Measurements from ENCODE around the gene CFAP74. TPM values are rescaled to one million over a fixed set of nuclear protein-coding genes. Genes with fewer than 3 reads are reported as not detected.

CFAP74 gene
- total and polyA plus RNA-seq, 2 of the 13 experiments (the other 11 are each of a cell fraction or from before 2014, with no cell fraction given) = 0.27 to 0.62 TPM

DNA sequence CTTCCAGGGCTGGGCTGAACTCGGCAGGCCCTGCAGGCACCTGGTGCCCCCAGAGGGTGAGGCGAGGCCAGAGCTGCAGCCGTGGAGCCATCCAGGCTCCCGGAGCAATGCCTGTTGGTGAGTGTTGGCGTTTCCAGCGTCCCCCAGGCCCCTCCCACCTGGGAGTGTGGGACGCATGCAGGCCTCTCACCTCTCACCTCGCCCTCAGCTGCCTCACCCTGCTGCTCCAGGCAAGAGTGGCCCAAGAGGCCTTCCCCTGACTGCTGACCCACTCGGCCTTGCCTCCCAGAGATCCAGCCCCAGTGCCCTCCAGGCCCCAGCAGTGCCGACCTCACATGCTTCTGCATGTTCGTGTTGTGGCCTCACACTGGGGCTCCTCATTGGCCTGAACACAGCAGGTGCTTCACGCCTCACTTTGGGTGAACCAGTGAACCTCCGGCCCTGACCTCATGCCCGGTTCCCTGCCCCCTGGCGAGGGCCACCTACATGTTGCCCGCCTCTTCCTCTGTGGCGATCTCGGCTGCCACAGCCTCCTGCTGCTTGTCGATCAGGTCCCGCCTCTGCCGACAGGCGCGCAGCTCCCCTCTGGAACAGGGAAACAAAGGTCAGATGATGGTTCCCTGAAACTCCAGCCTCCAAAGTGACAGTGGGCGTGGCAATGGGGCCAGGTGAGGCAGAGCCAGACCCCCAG, 17.0 kb downstream of the CFAP74 start (continued):
- TF ChIP-seq PBX2 (CRISPR knock-in tag; IDR thresholded peaks at IDR 0.05) (no peak), NFAT5 (CRISPR knock-in tag; IDR thresholded peaks at IDR 0.05) (no peak), ZNF878 (CRISPR knock-in tag; IDR thresholded peaks at IDR 0.05) (no peak), MED1 (CRISPR knock-in tag; IDR thresholded peaks at IDR 0.05) (no peak), RAD51 (IDR thresholded peaks at IDR 0.05; ENCODE audit: borderline replicate concordance) (no peak), MEIS1 (CRISPR knock-in tag; IDR thresholded peaks at IDR 0.05; ENCODE audit: borderline replicate concordance) (no peak), JUNB (CRISPR knock-in tag; IDR thresholded peaks at IDR 0.05; ENCODE audit: borderline replicate concordance) (no peak), ZFP36L1 (CRISPR knock-in tag; IDR thresholded peaks at IDR 0.05) (no peak), ZNF777 (CRISPR knock-in tag; IDR thresholded peaks at IDR 0.05) (peak; percentile 30; the same call in 1 of the 2 replicates), ZNF841 (CRISPR knock-in tag; IDR thresholded peaks at IDR 0.05; ENCODE audit: borderline replicate concordance) (peak; percentile 63; the same call in 1 of the 2 replicates), ZNF781 (CRISPR knock-in tag; IDR thresholded peaks at IDR 0.05; ENCODE audit: borderline replicate concordance, not compliant biosample characterization) (no peak), ZZZ3 (CRISPR knock-in tag; IDR thresholded peaks at IDR 0.05; ENCODE audit: borderline replicate concordance) (no peak), ZNF225 (CRISPR knock-in tag; IDR thresholded peaks at IDR 0.05) (0 out of 2 replicates have a peak, but pooled peaks have one; percentile 15), THAP11 (CRISPR knock-in tag; IDR thresholded peaks at IDR 0.05) (no peak), ARNT (IDR thresholded peaks at IDR 0.05) (no peak), TFDP2 (CRISPR knock-in tag; IDR thresholded peaks at IDR 0.05) (peak; percentile 53; the same call in 1 of the 2 replicates), HNRNPLL (IDR thresholded peaks at IDR 0.05; ENCODE audit: low read depth, low read length, poor library complexity, severe bottlenecking) (no peak), ZSCAN30 (CRISPR knock-in tag; IDR thresholded peaks at IDR 0.05) (no peak), ZFP36L2 (CRISPR knock-in tag; IDR thresholded peaks at IDR 0.05) (no peak), ZNF766 (CRISPR knock-in tag; IDR thresholded peaks at IDR 0.05; ENCODE audit: borderline replicate concordance) (no peak), ZNF329 (CRISPR knock-in tag; IDR thresholded peaks at IDR 0.05; ENCODE audit: low read depth) (no peak), SRSF1 (optimal IDR thresholded peaks at IDR 0.05; ENCODE audit: low read depth, low read length) (no peak)

Measured in HepG2 (cell line).